B cell (primary cell): ENCODE measurements around the gene GPC2.
"Not testable (repeated sequence)": the region's sequence is repeated elsewhere in the genome, so short reads cannot be mapped to it uniquely, and the experiment has no call there.

Source experiments
- CTCF ChIP-seq: fragments of 200-600 bp; IDR thresholded peaks from one replicate; pipeline ENCODE4 v1.8.0; 2022; ENCODE audit warnings: antibody characterized with exemption, mild to moderate bottlenecking
- EZH2 ChIP-seq: IDR thresholded peaks from 2 replicates; pipeline ENCODE4 v1.6.1; 2012; ENCODE audit warnings: borderline replicate concordance, low read depth, mild to moderate bottlenecking, moderate library complexity, low read length; ENCODE audit not compliant: insufficient read depth, poor library complexity, severe bottlenecking

- not testable (repeated sequence) for TF ChIP-seq CTCF, EZH2
Measured at GRCh38 chr7:100224891-100225290, 47.7 kb upstream of the GPC2 start.
